ENCODE results near the gene TNRC18. TPM values are rescaled to one million over a fixed set of nuclear protein-coding genes. Genes with fewer than 3 reads are reported as not detected.

Gene TNRC18
- total RNA-seq, 2 experiments from 2014 or later, result 43.8 to 44.2 TPM

GRCh38 chr7:5428478-5429252, 5.0 kb upstream of the TNRC18 start:
- CTCF ChIA-PET, result no interaction called here
- intact Hi-C loops (cut with micrococcal nuclease), result no loop called here

GRCh38 chr7:5426226-5426475, 2.5 kb upstream of the TNRC18 start:
- peaks cover 33% of the 10 kb centered on the region for H3K4me1 Mint-ChIP-seq (ENCODE audit: low read depth)
- H3K36me3 Mint-ChIP-seq (ENCODE audit: low read depth), result no peaks in the 10 kb centered on the region
- ATAC-seq (no peak), DNase-seq (peak; percentile 9)
- intact Hi-C loops (cut with micrococcal nuclease), result no loop called here
- H3K27ac Mint-ChIP-seq, result no peak overlapping the region
- peaks cover 67% of the 10 kb centered on the region for H3K27me3 Mint-ChIP-seq
- H3K9me3 Mint-ChIP-seq, result no peaks in the 10 kb centered on the region
- TF ChIP-seq CTCF (IDR thresholded peaks at IDR 0.05), result no peak
- ChIA-PET POLR2A (interaction anchor here (1.5 kb wide), 1 partner anchor 30 kb away, joined by 5 read pairs; no protein-coding TSS in a partner anchor), CTCF (interaction anchor here (1.1 kb wide), 1 partner anchor 59 kb away, joined by 4 read pairs; no protein-coding TSS in a partner anchor)
- H3K4me3 Mint-ChIP-seq, result no peak overlapping the region

More at GRCh38 chr7:5428478-5429252, 5.0 kb upstream of the TNRC18 start:
- DNase-seq (peak; percentile 40), ATAC-seq (no peak)
- Mint-ChIP-seq H3K9me3 (peaks cover 5% of the 10 kb centered on the region), H3K4me3 (no peak overlapping the region), H3K4me1 (ENCODE audit: low read depth) (peaks cover 26% of the 10 kb centered on the region), H3K27me3 (peaks cover 71% of the 10 kb centered on the region), H3K36me3 (ENCODE audit: low read depth) (peaks cover 5% of the 10 kb centered on the region), H3K27ac (no peak overlapping the region)
- POLR2A ChIA-PET, result interaction anchor here (0.6 kb wide), 1 partner anchor 36 kb away, joined by 3 read pairs; no protein-coding TSS in a partner anchor
- TF ChIP-seq CTCF (IDR thresholded peaks at IDR 0.05), result no peak

- peaks cover 33% of the 10 kb centered on the region for H3K4me1 Mint-ChIP-seq (ENCODE audit: low read depth)
- no peak overlapping the region for H3K27ac Mint-ChIP-seq
- no peaks in the 10 kb centered on the region for H3K9me3 Mint-ChIP-seq
- no peak for DNase-seq
- peaks cover 68% of the 10 kb centered on the region for H3K27me3 Mint-ChIP-seq
- H3K4me3 Mint-ChIP-seq, result no peak overlapping the region
- no peak for ATAC-seq
- ChIA-PET CTCF (interaction anchor here (1.0 to 1.1 kb wide), 3 partner anchors 30 to 185 kb away, joined by 4 to 7 read pairs (median 5); no protein-coding TSS in a partner anchor), POLR2A (interaction anchor here (1.5 kb wide), 1 partner anchor 29 kb away, joined by 5 read pairs; no protein-coding TSS in a partner anchor)
- no peak for TF ChIP-seq CTCF (IDR thresholded peaks at IDR 0.05)
- H3K36me3 Mint-ChIP-seq (ENCODE audit: low read depth), result no peaks in the 10 kb centered on the region
- intact Hi-C loops (cut with micrococcal nuclease), result no loop called here
Measured at GRCh38 chr7:5425507-5426225, 2.0 kb upstream of the TNRC18 start.

GRCh38 chr7:5424749-5425506, 1.3 kb upstream of the TNRC18 start:
- intact Hi-C loops (cut with micrococcal nuclease), result no loop called here
- no peak overlapping the region for H3K27ac Mint-ChIP-seq
- H3K4me1 Mint-ChIP-seq (ENCODE audit: low read depth), result peaks cover 33% of the 10 kb centered on the region
- ChIA-PET POLR2A (interaction anchor here (1.5 kb wide), 1 partner anchor 29 kb away, joined by 5 read pairs; no protein-coding TSS in a partner anchor), CTCF (interaction anchor here (1.0 to 1.1 kb wide), 3 partner anchors 29 to 185 kb away, joined by 4 to 7 read pairs (median 5); no protein-coding TSS in a partner anchor)
- TF ChIP-seq CTCF (IDR thresholded peaks at IDR 0.05), result no peak
- peaks cover 67% of the 10 kb centered on the region for H3K27me3 Mint-ChIP-seq
- DNase-seq, result no peak
- H3K4me3 Mint-ChIP-seq, result peak overlapping the region; percentile 29
- no peaks in the 10 kb centered on the region for H3K9me3 Mint-ChIP-seq
- H3K36me3 Mint-ChIP-seq (ENCODE audit: low read depth), result no peaks in the 10 kb centered on the region
- ATAC-seq, result no peak
